Lower leg skin (tissue), 3 donors: ENCODE data around the gene CFAP107.

ENCODE experiments used
- CTCF ChIP-seq, 3 donors: fragments of 450-650 bp; IDR thresholded peaks; one replicate each; pipeline ENCODE4 v1.5.1; 2016; ENCODE audit warnings: antibody characterized with exemption in 3 of 3, mild to moderate bottlenecking in 3 of 3, moderate library complexity in 2 of 3
- POLR2A ChIP-seq, 2 donors: fragments of 450-650 bp; IDR thresholded peaks; one replicate each; pipeline ENCODE4 v1.6.1; 2016 to 2017; ENCODE audit warnings: antibody characterized with exemption in 2 of 2, mild to moderate bottlenecking in 1 of 2, moderate library complexity in 1 of 2

DNA sequence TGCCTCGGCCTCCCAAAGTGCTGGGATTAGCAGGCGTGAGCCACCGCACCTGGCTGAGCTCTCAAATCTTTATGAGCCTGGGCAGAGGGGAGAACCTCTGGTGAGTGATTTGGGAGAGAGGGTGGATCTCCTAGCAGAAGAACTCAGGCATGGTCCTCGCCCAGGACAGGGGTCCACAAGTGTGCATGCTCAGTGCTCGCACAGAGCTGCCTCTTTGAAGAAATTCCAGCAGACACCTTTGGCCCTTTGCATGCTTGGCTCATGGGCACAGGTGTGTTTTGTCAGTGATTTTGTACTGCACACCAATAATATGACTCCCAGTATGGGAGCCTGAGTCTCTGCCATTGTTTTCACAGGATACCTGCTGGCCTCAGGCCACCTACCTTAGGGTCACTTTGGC is 15.8 kb downstream of the CFAP107 start:
- TF ChIP-seq POLR2A (IDR thresholded peaks at IDR 0.05) (no peak), CTCF (IDR thresholded peaks at IDR 0.05) (no peak)
